Vagina (tissue), 2 donors: ENCODE results near the gene SIGLEC12. TPM values are rescaled to one million over a fixed set of nuclear protein-coding genes. Genes with fewer than 3 reads are reported as not detected.

ENCODE experiments used
- DNase-seq, 2 donors: peaks; one replicate each; pipeline ENCODE4 v3.0.0-alpha.2; 2017; ENCODE audit errors: extremely low spot score in 2 of 2
- H3K27ac ChIP-seq: fragments of 200-600 bp; sonication (generic); one replicate; pipeline ENCODE4 v1.5.1; 2019
- H3K27me3 ChIP-seq: fragments of 200-600 bp; sonication (generic); one replicate; pipeline ENCODE4 v1.5.1; 2019
- H3K36me3 ChIP-seq, 2 donors: fragments of 200-600 bp; sonication (generic); one replicate each; pipeline ENCODE4 v1.5.1; 2017 to 2019
- H3K4me1 ChIP-seq: fragments of 200-600 bp; sonication (generic); one replicate; pipeline ENCODE4 v1.5.1; 2019
- H3K4me3 ChIP-seq, 2 donors: fragments of 200-600 bp; sonication (generic); 1 replicate in 1 of 2; 2 replicates in 1 of 2; pipeline ENCODE4 v1.5.1; 2016 to 2019
- H3K9me3 ChIP-seq: fragments of 200-600 bp; sonication (generic); one replicate; pipeline ENCODE4 v1.5.1; 2019
- CTCF ChIP-seq, 3 experiments: fragments of 450-650 bp in 2 of 3; fragments of 200-600 bp in 1 of 3; sonication (generic) in 1 of 3; IDR thresholded peaks; one replicate each; pipeline ENCODE4 v1.5.1; 2017 to 2019; ENCODE audit warnings: antibody characterized with exemption in 3 of 3, mild to moderate bottlenecking in 2 of 3, moderate library complexity in 2 of 3
- POLR2A ChIP-seq, 2 donors: fragments of 450-650 bp; IDR thresholded peaks; one replicate each; pipeline ENCODE4 v1.6.1; 2017; ENCODE audit warnings: antibody characterized with exemption in 2 of 2, mild to moderate bottlenecking in 2 of 2, moderate library complexity in 2 of 2
- POLR2AphosphoS5 ChIP-seq, 2 donors: sonication (generic); formaldehyde crosslinking; IDR thresholded peaks; one replicate each; pipeline ENCODE4 v1.9.0; 2017; ENCODE audit warnings: antibody characterized with exemption in 2 of 2, mild to moderate bottlenecking in 2 of 2, low read depth in 1 of 2; ENCODE audit not compliant: insufficient read depth in 1 of 2
- intact Hi-C: fragments of 100-400 bp; cut with DNase I; formaldehyde crosslinking; loops from one replicate; pipeline ENCODE4 v1.15.1; 2023
- total RNA-seq: library from RNA; depleted of rRNA; stranded (reverse); fragments of >200 nt; gene quantifications from one replicate; pipeline ENCODE4 v1.2.3, GENCODE V29; 2016

The SIGLEC12 gene
- total RNA-seq, 1 donor from 2014 or later, result not detected

- TF ChIP-seq POLR2AphosphoS5 (IDR thresholded peaks at IDR 0.05; ENCODE audit: insufficient read depth in 1 of 2, low read depth in 1 of 2) (no peak), CTCF (IDR thresholded peaks at IDR 0.05) (no peak), POLR2A (IDR thresholded peaks at IDR 0.05) (no peak)
- Histone ChIP-seq H3K27me3 (no peaks in the 10 kb centered on the region), H3K36me3 (no peaks in the 10 kb centered on the region), H3K9me3 (no peaks in the 10 kb centered on the region), H3K4me3 (no peak overlapping the region), H3K4me1 (no peaks in the 10 kb centered on the region), H3K27ac (no peak overlapping the region)
- no peak for DNase-seq
- intact Hi-C loops, result no loop called here
These were observed 41.2 kb downstream of the SIGLEC12 start for GRCh38 chr19:51460164-51460992.

- TF ChIP-seq CTCF (IDR thresholded peaks at IDR 0.05) (no peak), POLR2AphosphoS5 (IDR thresholded peaks at IDR 0.05; ENCODE audit: insufficient read depth in 1 of 2, low read depth in 1 of 2) (no peak), POLR2A (IDR thresholded peaks at IDR 0.05) (no peak)
- Histone ChIP-seq H3K4me3 (no peak overlapping the region), H3K36me3 (no peaks in the 10 kb centered on the region), H3K9me3 (no peaks in the 10 kb centered on the region), H3K27me3 (no peaks in the 10 kb centered on the region), H3K4me1 (no peaks in the 10 kb centered on the region), H3K27ac (no peak overlapping the region)
- intact Hi-C loops, result no loop called here
- no peak for DNase-seq
These were observed 42.6 kb downstream of the SIGLEC12 start for GRCh38 chr19:51458899-51459505.

GRCh38 chr19:51458051-51458645, 43.5 kb downstream of the SIGLEC12 start, which contains the start of gene SIGLEC8:
Gene SIGLEC8 (minus strand): TSS chr19:51458454. CDS start chr19:51458387, 67 bp downstream.
- Histone ChIP-seq H3K27ac (no peak within 1 kb of the TSS), H3K4me1 (no peaks in the 10 kb centered on the region), H3K27me3 (no peaks in the 10 kb centered on the region), H3K9me3 (no peaks in the 10 kb centered on the region), H3K4me3 (no peak within 1 kb of the TSS), H3K36me3 (no peaks in the 10 kb centered on the region)
- no peak for TF ChIP-seq POLR2A (IDR thresholded peaks at IDR 0.05)
- no peak for TF ChIP-seq POLR2AphosphoS5 (IDR thresholded peaks at IDR 0.05; ENCODE audit: insufficient read depth in 1 of 2, low read depth in 1 of 2)
- no peak for TF ChIP-seq CTCF (IDR thresholded peaks at IDR 0.05)
- DNase-seq, result no peak
- intact Hi-C loops, result no loop called here

- intact Hi-C loops, result no loop called here
- DNase-seq, result no peak
- no peak overlapping the region for H3K4me3 ChIP-seq
- H3K36me3 ChIP-seq, result no peaks in the 10 kb centered on the region
- TF ChIP-seq POLR2A (IDR thresholded peaks at IDR 0.05) (no peak), POLR2AphosphoS5 (IDR thresholded peaks at IDR 0.05; ENCODE audit: insufficient read depth in 1 of 2, low read depth in 1 of 2) (no peak), CTCF (IDR thresholded peaks at IDR 0.05) (no peak)
- no peaks in the 10 kb centered on the region for H3K27me3 ChIP-seq
- H3K9me3 ChIP-seq, result no peaks in the 10 kb centered on the region
- no peaks in the 10 kb centered on the region for H3K4me1 ChIP-seq
- no peak overlapping the region for H3K27ac ChIP-seq
These were observed 44.1 kb downstream of the SIGLEC12 start for GRCh38 chr19:51457351-51458013.
